ENCODE data around the gene ZNF236.
A peak's percentile ranks its signal among the peaks of the same experiment; 100 is the strongest.
"Not testable (repeated sequence)": the region's sequence is repeated elsewhere in the genome, so short reads cannot be mapped to it uniquely, and the experiment has no call there.

Gene ZNF236

GRCh38 chr18:76988827-76989646, 166.7 kb downstream of the ZNF236 start:
- DNase-seq (ENCODE audit: low spot score) = no peak

GRCh38 chr18:76989647-76990190, 167.4 kb downstream of the ZNF236 start:
- no peak for DNase-seq (ENCODE audit: low spot score)

- not testable (repeated sequence) for DNase-seq (ENCODE audit: low spot score)
Measured at GRCh38 chr18:76990343-76991020, 168.1 kb downstream of the ZNF236 start.

GRCh38 chr18:76991021-76991688, 168.8 kb downstream of the ZNF236 start:
- no peak for DNase-seq (ENCODE audit: low spot score)

GRCh38 chr18:76992226-76993084, 170.1 kb downstream of the ZNF236 start:
- peak; percentile 33 for DNase-seq (ENCODE audit: low spot score)

- no peak for DNase-seq (ENCODE audit: low spot score)
Measured at GRCh38 chr18:76993085-76993382, 170.7 kb downstream of the ZNF236 start.

GRCh38 chr18:76993573-76993972, 171.2 kb downstream of the ZNF236 start:
- DNase-seq (ENCODE audit: low spot score) = no peak

GRCh38 chr18:76994086-76994654, 171.8 kb downstream of the ZNF236 start:
- DNase-seq (ENCODE audit: low spot score) = no peak

GRCh38 chr18:76995896-76996295, 173.5 kb downstream of the ZNF236 start:
- DNase-seq (ENCODE audit: low spot score) = no peak

GRCh38 chr18:76996429-76996828, 174.1 kb downstream of the ZNF236 start:
- no peak for DNase-seq (ENCODE audit: low spot score)

GRCh38 chr18:76997951-76998808, 175.8 kb downstream of the ZNF236 start:
- DNase-seq (ENCODE audit: low spot score) = no peak

- DNase-seq (ENCODE audit: low spot score) = no peak
Measured at GRCh38 chr18:76999077-76999476, 176.7 kb downstream of the ZNF236 start.

- DNase-seq (ENCODE audit: low spot score) = peak; percentile 90
Measured at GRCh38 chr18:77000527-77000926, 178.2 kb downstream of the ZNF236 start.

- no peak for DNase-seq (ENCODE audit: low spot score)
Measured at GRCh38 chr18:77001041-77001440, 178.7 kb downstream of the ZNF236 start.

- no peak for DNase-seq (ENCODE audit: low spot score)
Measured at GRCh38 chr18:77001979-77002378, 179.6 kb downstream of the ZNF236 start.

- DNase-seq (ENCODE audit: low spot score) = no peak
Measured at GRCh38 chr18:77002496-77002895, 180.1 kb downstream of the ZNF236 start.

GRCh38 chr18:77003316-77003715, 181.0 kb downstream of the ZNF236 start:
- DNase-seq (ENCODE audit: low spot score) = no peak

GRCh38 chr18:77004555-77005380, 182.4 kb downstream of the ZNF236 start:
- DNase-seq (ENCODE audit: low spot score) = no peak

- no peak for DNase-seq (ENCODE audit: low spot score)
Measured at GRCh38 chr18:77005651-77006195, 183.4 kb downstream of the ZNF236 start.
